Aorta (tissue), 5 donors: ENCODE data around the gene OR6Q1. TPM values are rescaled to one million over a fixed set of nuclear protein-coding genes. Genes with fewer than 3 reads are reported as not detected.
A peak's percentile ranks its signal among the peaks of the same experiment; 100 is the strongest.

Experiments
- ATAC-seq: fragments of 200-7000 bp; cut with Tn5 transposase; one replicate; pipeline ENCODE4 v1.9.1; 2022; ENCODE audit warnings: moderate library complexity; ENCODE audit not compliant: low FRiP score
- DNase-seq, 2 donors: peaks; one replicate each; pipeline ENCODE4 v3.0.0-alpha.2; 2020
- H3K27ac ChIP-seq, 2 donors: one replicate each; pipeline ENCODE4 v1.5.1; 2013; ENCODE audit warnings: low read length in 2 of 2, mild to moderate bottlenecking in 2 of 2, moderate library complexity in 2 of 2, control low read depth in 1 of 2, inconsistent platforms in 1 of 2, low read depth in 1 of 2
- H3K27me3 ChIP-seq, 2 donors: one replicate each; pipeline ENCODE4 v1.6.1; 2013; ENCODE audit warnings: control low read depth in 1 of 2, low read length in 1 of 2, mild to moderate bottlenecking in 1 of 2, moderate library complexity in 1 of 2; ENCODE audit not compliant: insufficient read depth in 2 of 2, control insufficient read depth in 1 of 2
- H3K36me3 ChIP-seq, 2 donors: one replicate each; pipeline ENCODE4 v1.6.1; 2013; ENCODE audit warnings: control low read depth in 1 of 2, low read length in 1 of 2, mild to moderate bottlenecking in 1 of 2; ENCODE audit not compliant: insufficient read depth in 2 of 2, control insufficient read depth in 1 of 2
- H3K4me1 ChIP-seq, 2 donors: one replicate each; pipeline ENCODE4 v1.6.1; 2013; ENCODE audit warnings: low read length in 2 of 2, control low read depth in 1 of 2, mild to moderate bottlenecking in 1 of 2, moderate library complexity in 1 of 2; ENCODE audit not compliant: insufficient read depth in 2 of 2, control insufficient read depth in 1 of 2
- H3K4me3 ChIP-seq, 2 donors: one replicate each; pipeline ENCODE4 v1.5.1; 2013; ENCODE audit warnings: low read length in 2 of 2, control low read depth in 1 of 2, mild to moderate bottlenecking in 1 of 2
- H3K9me3 ChIP-seq: one replicate; pipeline ENCODE4 v1.6.1; 2013; ENCODE audit warnings: mild to moderate bottlenecking, low read length; ENCODE audit not compliant: control insufficient read depth
- WGBS, 2 donors: extraction: QIAGEN DNeasy Blood & Tissue Kit; methylation state at CpG; one replicate each; pipeline ENCODE4 v1.1.7; 2013; 5-methylcytosine and 5-hydroxymethylcytosine counted together
- intact Hi-C, 2 donors: fragments of 100-400 bp; cut with DNase I; formaldehyde crosslinking; loops; one replicate each; pipeline versions ENCODE4 v1.14.2 to v1.15.0; 2022
- polyA plus RNA-seq, 2 donors: library from polyadenylated mRNA; stranded (reverse); fragments of 200-250 nt; gene quantifications; one replicate each; pipeline ENCODE4 v1.2.3, GENCODE V29; 2013
- total RNA-seq, 2 donors: library from RNA; stranded (reverse); fragmentation: NEBNext Ultra II Directional; extraction: Animal tissue kit (Norgen Biotek cat#: 25700); gene quantifications; one replicate each; pipeline ENCODE4 v1.2.1, GENCODE V29; 2021
- donor health status: healthy with polysubstance abuse.
- donor health status: Bipolar disorder and iron deficiency.
- donor health status: DM: no; HTN: no; CAD: no.
- donor health status: DM: no; HTN: no; CAD: no.
- donor health status: DM: yes; HTN: yes; CAD: no.

Gene OR6Q1
- total and polyA plus RNA-seq, 4 donors: not detected

- H3K9me3 ChIP-seq: no peaks in the 10 kb centered on the region
- 73% methylated on average over 6 of the region's 6 CpGs for WGBS, 2 donors
- intact Hi-C loops: no loop called here
- no peak overlapping the region for H3K4me3 ChIP-seq
- no peak for DNase-seq
- no peaks in the 10 kb centered on the region for H3K4me1 ChIP-seq
- H3K27ac ChIP-seq: no peak overlapping the region
- no peak for ATAC-seq
- H3K36me3 ChIP-seq: no peaks in the 10 kb centered on the region
- no peaks in the 10 kb centered on the region for H3K27me3 ChIP-seq
Observed at GRCh38 chr11:58004664-58005063, 26.1 kb upstream of the OR6Q1 start.

- WGBS, 2 donors: 54 to 61% methylated on average over 2 of the region's 2 CpGs
- Histone ChIP-seq H3K4me3 (no peak overlapping the region), H3K4me1 (no peaks in the 10 kb centered on the region), H3K36me3 (no peaks in the 10 kb centered on the region), H3K27me3 (no peaks in the 10 kb centered on the region), H3K9me3 (no peaks in the 10 kb centered on the region), H3K27ac (no peak overlapping the region)
- intact Hi-C loops: no loop called here
- DNase-seq: no peak
- ATAC-seq: no peak
Observed at GRCh38 chr11:58006940-58007339, 23.8 kb upstream of the OR6Q1 start.

GRCh38 chr11:58011771-58012170 is 19.0 kb upstream of the OR6Q1 start:
- H3K27ac ChIP-seq: no peak overlapping the region
- no peak overlapping the region for H3K4me3 ChIP-seq
- H3K27me3 ChIP-seq: no peaks in the 10 kb centered on the region
- 67 to 73% methylated on average over 6 of the region's 6 CpGs for WGBS, 2 donors
- no peaks in the 10 kb centered on the region for H3K4me1 ChIP-seq
- H3K9me3 ChIP-seq: no peaks in the 10 kb centered on the region
- DNase-seq: no peak
- intact Hi-C loops: no loop called here
- no peak for ATAC-seq
- H3K36me3 ChIP-seq: no peaks in the 10 kb centered on the region

GRCh38 chr11:58023435-58023931 is 7.3 kb upstream of the OR6Q1 start, which contains the start of gene OR9Q1:
OR9Q1 (plus strand) TSS chr11:58023881; CDS start chr11:58179445, 155,564 bp downstream.
- 93 to 94% methylated on average over 5 of the region's 5 CpGs for WGBS, 2 donors
- intact Hi-C loops: no loop called here

GRCh38 chr11:58024601-58025091 is 6.1 kb upstream of the OR6Q1 start:
- H3K36me3 ChIP-seq: no peaks in the 10 kb centered on the region
- peak; percentile 90 for DNase-seq
- H3K27me3 ChIP-seq: no peaks in the 10 kb centered on the region
- 3 to 6% methylated on average over 8 of the region's 8 CpGs for WGBS, 2 donors
- intact Hi-C loops: no loop called here
- H3K9me3 ChIP-seq: no peaks in the 10 kb centered on the region
- peak overlapping the region; percentile 31 to 71 for H3K27ac ChIP-seq
- no peak overlapping the region for H3K4me3 ChIP-seq
- peak; percentile 83 for ATAC-seq
- H3K4me1 ChIP-seq: peaks cover 0 to 4% of the 10 kb centered on the region in 2 donors

More at GRCh38 chr11:58023435-58023931, 7.3 kb upstream of the OR6Q1 start, which contains the start of gene OR9Q1:
- Histone ChIP-seq H3K27ac (peak within 1 kb of the TSS; percentile 31 to 71), H3K9me3 (no peaks in the 10 kb centered on the region), H3K4me1 (peaks cover 0 to under 1% of the 10 kb centered on the region in 2 donors), H3K27me3 (no peaks in the 10 kb centered on the region), H3K4me3 (no peak within 1 kb of the TSS), H3K36me3 (no peaks in the 10 kb centered on the region)
- ATAC-seq (no peak), DNase-seq (no peak)

- no peak for ATAC-seq
- peaks cover 0 to 5% of the 10 kb centered on the region in 2 donors for H3K4me1 ChIP-seq
- no peak overlapping the region for H3K27ac ChIP-seq
- WGBS, 2 donors: 76 to 77% methylated on average over 4 of the region's 4 CpGs
- H3K9me3 ChIP-seq: no peaks in the 10 kb centered on the region
- no peak for DNase-seq
- H3K4me3 ChIP-seq: no peak overlapping the region
- no peaks in the 10 kb centered on the region for H3K36me3 ChIP-seq
- intact Hi-C loops: no loop called here
- H3K27me3 ChIP-seq: no peaks in the 10 kb centered on the region
Observed at GRCh38 chr11:58027341-58027740, 3.4 kb upstream of the OR6Q1 start.

DNA sequence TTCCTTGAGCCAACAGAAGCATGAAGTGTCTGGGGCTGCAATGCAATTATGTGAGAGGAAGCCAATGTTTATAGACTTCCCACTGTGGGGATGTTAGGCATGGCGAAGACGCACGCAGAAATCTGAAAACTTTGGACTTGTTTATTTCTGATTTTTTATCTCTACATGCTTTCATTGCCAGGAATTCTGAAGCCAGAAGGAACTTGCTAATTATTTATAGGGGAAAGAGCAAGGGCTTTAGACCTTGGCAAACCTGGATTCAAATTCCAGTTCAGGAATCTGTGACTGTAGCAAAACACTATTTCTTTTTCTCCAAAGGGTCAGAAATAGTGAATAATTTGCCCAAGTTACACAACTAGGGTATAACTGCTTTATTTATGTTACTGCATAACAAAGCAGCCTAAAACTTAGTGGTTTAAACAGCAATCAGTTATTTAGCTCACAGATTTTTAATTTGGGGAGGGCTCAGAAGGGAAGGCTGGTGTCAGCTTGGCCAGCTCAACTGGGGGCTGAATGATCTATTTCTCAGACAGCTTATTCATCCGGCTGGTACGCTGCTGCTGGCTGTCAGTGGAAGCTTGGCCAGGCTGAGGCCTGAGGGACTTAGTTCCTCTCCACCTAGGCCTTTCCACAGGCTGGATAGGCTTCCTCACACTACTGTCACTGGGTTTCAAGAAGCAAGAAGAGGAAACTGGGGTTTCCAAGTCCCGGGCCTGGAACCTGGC is 1.9 kb upstream of the OR6Q1 start:
- H3K27ac ChIP-seq: peak overlapping the region in 1 of 2 donors; percentile 43
- no peaks in the 10 kb centered on the region for H3K9me3 ChIP-seq
- DNase-seq (peak in 1 of 2 donors; percentile 70), ATAC-seq (no peak)
- WGBS, 2 donors: 15 to 27% methylated on average over 6 of the region's 6 CpGs
- intact Hi-C loops: no loop called here
- H3K4me3 ChIP-seq: no peak overlapping the region
- H3K4me1 ChIP-seq: peaks cover 0 to 5% of the 10 kb centered on the region in 2 donors
- H3K36me3 ChIP-seq: no peaks in the 10 kb centered on the region
- H3K27me3 ChIP-seq: no peaks in the 10 kb centered on the region

- H3K9me3 ChIP-seq: no peaks in the 10 kb centered on the region
- H3K4me3 ChIP-seq: no peak overlapping the region
- H3K27ac ChIP-seq: no peak overlapping the region
- DNase-seq (no peak), ATAC-seq (no peak)
- intact Hi-C loops: no loop called here
- no peaks in the 10 kb centered on the region for H3K36me3 ChIP-seq
- peaks cover 0 to 1% of the 10 kb centered on the region in 2 donors for H3K4me1 ChIP-seq
- H3K27me3 ChIP-seq: no peaks in the 10 kb centered on the region
- WGBS, 2 donors: 84 to 94% methylated on average over 2 of the region's 2 CpGs
Observed at GRCh38 chr11:58034471-58034870, 3.7 kb downstream of the OR6Q1 start.

- Histone ChIP-seq H3K36me3 (no peaks in the 10 kb centered on the region), H3K4me1 (no peaks in the 10 kb centered on the region), H3K9me3 (no peaks in the 10 kb centered on the region), H3K27me3 (no peaks in the 10 kb centered on the region), H3K4me3 (no peak overlapping the region), H3K27ac (no peak overlapping the region)
- ATAC-seq (no peak), DNase-seq (no peak)
- intact Hi-C loops: no loop called here
Observed at GRCh38 chr11:58039589-58039988, 8.8 kb downstream of the OR6Q1 start.
